UCSD-AML1 (cell line): ENCODE data around the gene ARAP1.
"Not testable (repeated sequence)": the region's sequence is repeated elsewhere in the genome, so short reads cannot be mapped to it uniquely, and the experiment has no call there.

ENCODE experiments used
- DNase-seq: peaks from one replicate; lab custom pipeline; 2025; ENCODE audit not compliant: unreplicated experiment; lab: John Stamatoyannopoulos, UW

Gene ARAP1

GRCh38 chr11:72752088-72752914 is at the start of gene ARAP1:
TSS of gene ARAP1 (minus strand) at chr11:72752408. CDS start at chr11:72727128, 25,280 bp downstream.
- peak; percentile 91 for DNase-seq

- DNase-seq: no peak
Measured at GRCh38 chr11:72799441-72799840, 47.2 kb upstream of the ARAP1 start.

- DNase-seq: no peak
Measured at GRCh38 chr11:72798361-72798760, 46.2 kb upstream of the ARAP1 start.

- DNase-seq: peak; percentile 97
Measured at GRCh38 chr11:72793425-72794367, 41.5 kb upstream of the ARAP1 start, which contains the start of gene STARD10. TSS of gene STARD10 (minus strand) at chr11:72794047. CDS start at chr11:72781181, 12,866 bp downstream.

GRCh38 chr11:72793076-72793424 is 40.8 kb upstream of the ARAP1 start:
- no peak for DNase-seq

GRCh38 chr11:72792437-72793021 is 40.3 kb upstream of the ARAP1 start:
- no peak for DNase-seq

- DNase-seq: not testable (repeated sequence)
Measured at GRCh38 chr11:72791228-72791627, 39.0 kb upstream of the ARAP1 start.

GRCh38 chr11:72789493-72790131 is 37.4 kb upstream of the ARAP1 start:
- no peak for DNase-seq

GRCh38 chr11:72788241-72788640 is 36.0 kb upstream of the ARAP1 start:
- no peak for DNase-seq

- peak; percentile 64 for DNase-seq
Measured at GRCh38 chr11:72787216-72788104, 35.3 kb upstream of the ARAP1 start.

- no peak for DNase-seq
Measured at GRCh38 chr11:72786305-72787215, 34.4 kb upstream of the ARAP1 start.

- DNase-seq: no peak
Measured at GRCh38 chr11:72784662-72785061, 32.5 kb upstream of the ARAP1 start.

- no peak for DNase-seq
Measured at GRCh38 chr11:72783144-72783905, 31.1 kb upstream of the ARAP1 start.

GRCh38 chr11:72782081-72782920 is 30.1 kb upstream of the ARAP1 start:
- DNase-seq: no peak

GRCh38 chr11:72781313-72782080 is 29.3 kb upstream of the ARAP1 start:
- peak; percentile 38 for DNase-seq

- no peak for DNase-seq
Measured at GRCh38 chr11:72781063-72781312, 28.8 kb upstream of the ARAP1 start.
